Neural progenitor cell (in vitro differentiated cells): Measurements from ENCODE around the gene RNU1-1.
"Not testable (repeated sequence)": the region's sequence is repeated elsewhere in the genome, so short reads cannot be mapped to it uniquely, and the experiment has no call there.

Experiments
- CTCF ChIP-seq: fragments of 200-600 bp; sonication (generic); IDR thresholded peaks from 2 replicates; pipeline ENCODE4 v1.5.1; 2017; ENCODE audit warnings: antibody characterized with exemption, mild to moderate bottlenecking
- EZH2 ChIP-seq: fragments of 200-600 bp; sonication (generic); IDR thresholded peaks from 2 replicates; pipeline ENCODE4 v1.6.1; 2017; ENCODE audit warnings: antibody characterized with exemption, mild to moderate bottlenecking, moderate library complexity

- TF ChIP-seq CTCF, EZH2: not testable (repeated sequence)
Observed at GRCh38 chr1:16493731-16494130, 20.4 kb downstream of the RNU1-1 start.
